ENCODE measurements around the gene RIOK1.
"Not testable (repeated sequence)": the region's sequence is repeated elsewhere in the genome, so short reads cannot be mapped to it uniquely, and the experiment has no call there.

The RIOK1 gene

DNA sequence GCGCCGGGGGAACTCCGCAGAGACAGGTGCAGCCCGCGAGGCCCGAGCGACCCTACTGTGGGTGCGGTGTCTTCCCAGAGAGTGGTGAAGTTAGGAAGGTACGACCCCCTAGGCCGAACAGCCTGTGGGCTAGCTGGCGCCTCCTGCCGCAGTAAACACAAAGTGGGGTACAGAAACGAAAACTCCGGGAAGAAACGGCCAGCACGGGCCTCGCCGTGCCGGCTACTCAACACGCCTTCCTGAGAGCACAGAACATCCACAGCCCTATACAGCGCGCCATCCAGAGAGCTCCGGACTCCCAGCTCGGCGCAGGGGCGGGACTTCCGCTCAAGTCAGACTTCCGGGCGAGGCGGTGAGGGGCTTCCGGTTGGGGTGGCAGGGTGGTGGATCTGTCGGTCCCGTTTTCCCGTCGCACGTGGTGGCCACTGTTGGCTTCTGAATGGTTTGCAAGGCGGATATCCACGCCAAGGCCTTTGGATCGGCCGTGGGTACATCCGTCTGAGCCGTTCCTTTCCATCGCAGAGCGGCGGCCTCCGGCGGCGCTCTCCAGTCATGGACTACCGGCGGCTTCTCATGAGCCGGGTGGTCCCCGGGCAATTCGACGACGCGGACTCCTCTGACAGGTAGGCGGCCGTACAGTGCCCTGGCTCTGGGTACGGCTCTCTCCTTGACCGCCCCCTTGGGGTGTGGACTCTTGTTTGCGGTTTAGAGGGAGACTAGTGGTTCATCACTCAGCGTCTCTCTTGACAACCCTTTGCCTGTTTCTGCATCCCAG is at the start of gene RIOK1, which contains the start of gene CAGE1:
Gene RIOK1, plus strand, starts transcription at position 358 of the 775 bp plus-strand sequence. Its CDS starts 195 bp downstream, at position 553.
Gene CAGE1, minus strand, starts transcription at position 292 of the 775 bp plus-strand sequence. CDS start 2,569 bp downstream, outside the sequence.
- DNase-seq (ENCODE audit: low spot score) = peak; percentile 94

DNA sequence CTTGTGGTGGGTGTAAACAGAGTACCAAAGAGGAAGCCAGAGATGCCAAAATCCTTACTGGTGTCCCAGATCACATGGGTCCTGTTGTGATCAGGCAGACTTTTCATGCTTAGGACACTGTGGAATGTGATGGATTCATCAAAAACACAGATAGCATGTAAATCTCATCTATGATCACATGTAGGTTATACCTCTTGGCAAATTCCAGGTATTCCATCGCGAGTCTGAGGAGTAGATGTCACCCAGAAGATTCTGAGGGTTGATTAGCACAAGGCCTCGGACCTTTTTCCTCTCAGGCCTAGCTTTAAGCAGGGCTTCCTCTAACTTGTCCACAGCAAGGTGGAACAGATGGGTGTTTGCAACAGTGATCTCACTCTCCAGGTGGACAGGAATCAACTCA is 48.3 kb upstream of the RIOK1 start:
- no peak for DNase-seq (ENCODE audit: low spot score)

DNA sequence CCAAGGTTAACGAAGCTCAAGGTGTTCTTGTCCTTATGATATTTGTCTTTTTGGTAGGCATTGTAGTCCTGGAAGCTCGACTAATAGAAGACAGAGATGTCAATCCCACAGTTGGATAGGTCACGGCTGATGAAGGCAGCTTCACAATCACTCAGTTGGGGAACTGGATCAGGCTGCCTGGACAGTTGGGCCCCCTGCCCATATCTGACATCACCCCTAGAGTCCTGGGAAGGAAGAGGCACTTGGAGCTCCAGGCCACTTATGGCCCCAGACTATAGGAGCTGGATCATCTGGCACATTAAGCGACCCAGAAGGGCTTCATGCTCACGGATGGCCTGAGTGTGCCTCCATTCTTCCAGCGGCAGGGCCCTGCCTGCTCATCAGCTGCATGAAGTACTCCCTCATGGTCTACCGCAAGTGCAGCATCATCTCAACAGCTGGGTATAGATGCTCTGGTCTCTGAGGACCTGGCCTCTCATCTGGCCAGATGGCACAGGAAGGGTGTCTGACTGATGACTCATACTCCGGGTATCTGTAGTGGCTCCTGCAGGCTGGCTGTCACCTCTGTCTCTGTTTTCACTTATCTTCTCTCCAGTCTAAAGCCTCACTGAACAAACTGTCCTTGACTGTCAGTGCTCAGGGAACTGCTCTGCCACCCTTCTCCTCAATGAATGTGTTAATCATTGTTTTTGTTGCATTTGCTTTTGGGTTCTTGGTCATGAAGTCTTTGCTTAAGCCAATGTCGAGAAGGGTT is 47.4 kb upstream of the RIOK1 start:
- no peak for DNase-seq (ENCODE audit: low spot score)

DNA sequence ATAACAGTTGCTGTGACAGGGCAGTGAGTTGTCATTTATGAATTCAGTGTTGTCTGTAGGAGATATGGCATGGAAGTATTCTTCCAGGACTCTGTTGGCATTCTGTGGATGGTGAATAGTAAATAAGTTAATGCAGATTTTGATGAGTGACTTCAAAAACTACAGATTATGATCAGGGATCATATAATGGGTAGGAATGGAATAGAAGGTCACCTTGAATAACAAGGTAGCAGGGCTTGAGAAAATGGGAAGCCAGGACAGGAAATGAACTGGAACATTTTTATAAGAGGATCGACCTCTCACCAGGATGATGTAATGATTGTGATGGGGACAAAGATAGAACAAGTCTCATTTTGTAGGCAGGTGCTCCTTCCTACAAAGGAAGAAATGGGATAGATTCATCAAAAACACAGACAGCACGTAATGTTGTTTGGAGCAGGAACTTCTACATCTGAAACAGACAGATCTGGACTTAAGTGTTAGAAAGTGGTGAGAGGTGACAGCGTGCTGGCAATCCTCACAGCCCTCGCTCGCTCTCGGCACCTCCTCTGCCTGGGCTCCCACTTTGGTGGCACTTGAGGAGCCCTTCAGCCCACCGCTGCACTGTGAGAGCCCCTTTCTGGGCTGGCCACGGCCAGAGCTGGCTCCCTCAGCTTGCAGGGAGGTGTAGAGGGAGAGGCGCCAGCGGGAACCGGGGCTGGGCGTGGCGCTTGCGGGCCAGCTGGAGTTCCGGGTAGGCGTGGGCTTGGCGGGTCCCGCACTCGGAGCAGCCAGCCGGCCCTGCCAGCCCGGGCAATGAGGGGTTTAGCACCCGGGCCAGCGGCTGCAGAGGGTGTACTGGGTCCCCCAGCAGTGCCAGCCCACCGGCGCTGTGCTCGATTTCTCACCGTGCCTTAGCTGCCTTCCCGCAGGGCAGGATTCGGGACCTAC is 45.8 kb upstream of the RIOK1 start:
- no peak for DNase-seq (ENCODE audit: low spot score)

DNA sequence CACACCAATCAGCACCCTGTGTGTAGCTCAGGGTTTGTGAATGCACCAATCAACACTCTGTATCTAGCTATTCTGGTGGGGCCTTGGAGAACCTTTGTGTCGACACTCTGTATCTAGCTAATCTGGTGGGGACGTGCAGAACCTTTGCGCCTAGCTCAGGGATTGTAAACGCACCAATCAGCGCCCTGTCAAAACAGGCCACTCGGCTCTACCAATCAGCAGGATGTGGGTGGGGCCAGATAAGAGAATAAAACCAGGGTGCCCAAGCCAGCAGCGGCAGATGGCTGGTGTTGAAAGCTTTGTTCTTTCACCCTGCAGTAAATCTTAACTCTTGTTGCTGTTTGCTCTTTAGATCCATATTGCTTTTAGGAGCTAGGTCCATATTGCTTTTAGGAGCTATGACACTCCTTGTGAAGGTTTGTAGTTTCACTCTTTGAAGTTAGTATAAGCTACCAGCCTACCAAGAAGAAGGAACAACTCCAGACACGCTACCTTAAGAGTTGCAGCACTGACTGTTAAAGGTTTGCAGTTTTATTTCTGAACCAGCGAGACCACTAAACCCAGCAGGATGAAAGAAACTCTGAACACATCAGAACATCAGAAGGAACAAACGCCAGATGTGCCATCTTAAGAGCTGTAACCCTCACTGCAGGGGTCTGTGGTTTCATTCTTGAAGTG is 44.7 kb upstream of the RIOK1 start:
- not testable (repeated sequence) for DNase-seq (ENCODE audit: low spot score)

DNA sequence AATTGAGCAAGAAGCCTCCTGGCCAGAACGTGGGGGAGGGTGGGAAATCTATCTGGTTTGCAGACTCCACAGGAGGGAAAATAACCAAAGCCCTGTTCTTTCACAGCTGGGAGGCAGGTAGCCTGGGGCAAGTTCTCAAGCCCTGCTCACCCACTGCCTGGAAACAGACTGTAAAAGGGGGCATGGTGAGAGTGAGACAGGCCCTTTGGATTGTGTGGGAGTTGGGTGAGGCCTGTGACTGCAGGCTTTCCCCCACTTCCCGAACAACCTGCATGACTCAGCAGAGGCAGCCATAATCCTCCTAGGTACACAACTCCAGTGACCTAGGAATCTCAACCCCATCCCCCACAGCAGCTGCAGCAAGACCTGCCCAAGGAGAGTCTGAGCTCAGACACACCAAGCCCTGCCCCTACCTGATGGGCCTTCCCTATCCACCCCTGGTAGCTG is 42.0 kb upstream of the RIOK1 start:
- not testable (repeated sequence) for DNase-seq (ENCODE audit: low spot score)

DNA sequence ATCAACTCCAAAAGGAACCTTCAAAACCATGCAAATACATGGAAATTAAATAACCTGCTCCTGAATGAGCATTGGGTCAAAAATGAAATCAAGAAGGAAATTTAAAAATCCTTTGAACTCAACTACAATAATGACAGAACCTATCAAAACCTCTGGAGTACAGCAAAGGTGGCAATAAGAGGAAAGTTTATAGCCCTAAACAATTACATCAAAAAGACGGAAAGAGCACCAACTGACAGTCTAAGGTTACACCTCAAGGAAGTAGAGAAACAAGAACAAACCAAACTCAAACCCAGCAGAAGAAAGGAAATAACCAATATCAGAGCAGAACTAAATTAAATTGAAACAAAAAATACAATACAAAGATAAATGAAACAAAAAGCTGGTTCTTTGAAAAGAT is 39.0 kb upstream of the RIOK1 start:
- not testable (repeated sequence) for DNase-seq (ENCODE audit: low spot score)

DNA sequence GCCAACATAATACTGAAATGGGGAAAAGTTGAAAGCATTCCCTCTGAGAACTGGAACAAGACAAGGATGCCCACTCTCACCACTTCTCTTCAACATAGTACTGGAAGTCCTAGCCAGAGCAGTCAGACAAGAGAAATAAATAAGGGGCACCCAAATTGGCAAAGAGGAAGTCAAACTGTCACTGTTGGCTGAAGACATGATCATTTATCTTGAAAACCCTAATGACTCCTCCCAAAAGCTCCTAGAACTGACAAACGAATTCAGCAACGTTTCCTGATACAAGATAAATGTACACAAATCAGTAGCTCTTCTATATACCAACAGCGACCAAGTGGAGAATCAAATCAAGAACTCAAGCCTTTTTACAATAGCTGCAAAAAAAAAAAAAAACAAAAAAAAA is 37.7 kb upstream of the RIOK1 start:
- not testable (repeated sequence) for DNase-seq (ENCODE audit: low spot score)

DNA sequence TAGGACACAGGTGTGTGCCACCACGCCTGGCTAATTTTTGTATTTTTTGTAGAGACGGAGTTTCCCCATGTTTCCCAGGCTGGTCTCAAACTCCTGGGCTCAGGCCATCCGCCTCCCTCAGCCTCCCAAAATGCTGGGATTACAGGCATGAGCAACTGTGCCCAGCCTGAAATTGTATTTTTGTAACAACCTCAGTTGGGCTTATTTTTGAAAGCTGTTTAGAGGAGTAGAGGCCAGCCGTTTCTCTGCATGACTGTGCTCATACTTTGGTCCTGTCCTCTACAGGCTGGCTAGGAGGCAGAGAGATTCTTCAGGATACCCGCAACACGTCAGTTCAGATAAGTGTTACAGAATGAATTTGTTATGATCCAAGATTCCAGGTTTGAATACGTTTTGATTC is 22.2 kb upstream of the RIOK1 start:
- no peak for DNase-seq (ENCODE audit: low spot score)

DNA sequence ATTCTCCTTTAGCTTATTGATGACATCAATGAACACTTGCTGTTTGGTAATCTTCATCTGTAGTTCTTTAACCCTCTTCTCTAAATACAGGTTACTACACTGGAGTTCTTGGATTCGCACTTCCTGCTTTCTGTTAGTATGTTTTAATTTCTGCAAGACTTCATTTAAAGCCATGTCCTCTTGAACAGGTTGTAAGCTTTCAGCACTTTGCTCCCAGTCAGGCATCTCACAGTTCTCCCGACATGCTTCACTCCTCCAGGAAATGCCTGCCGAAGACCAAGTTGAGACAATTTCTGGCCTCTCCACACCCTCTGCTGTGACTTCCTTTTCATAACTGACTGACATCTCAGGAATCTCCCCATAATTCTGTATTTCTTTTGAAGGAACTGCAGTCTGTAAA is 15.9 kb upstream of the RIOK1 start:
- no peak for DNase-seq (ENCODE audit: low spot score)

DNA sequence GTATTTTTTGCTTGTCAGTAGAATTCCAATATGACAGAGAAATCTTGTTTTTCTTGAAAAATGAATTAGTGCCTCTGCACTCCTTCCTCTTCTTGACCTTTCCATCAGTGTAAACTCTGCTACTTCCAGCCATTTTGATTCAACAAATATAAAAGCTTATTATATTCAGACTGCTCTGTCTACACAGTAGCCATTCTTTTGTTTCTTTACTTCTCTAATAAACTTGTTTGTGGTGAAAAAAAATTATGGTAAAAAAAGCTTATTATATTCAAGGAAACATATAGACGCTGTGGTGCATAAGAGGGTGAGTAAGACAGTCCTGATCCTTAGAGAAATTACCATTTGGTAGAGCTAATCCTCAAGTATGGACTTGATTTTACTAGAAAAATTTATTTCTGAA is 11.6 kb upstream of the RIOK1 start:
- DNase-seq (ENCODE audit: low spot score) = no peak

DNA sequence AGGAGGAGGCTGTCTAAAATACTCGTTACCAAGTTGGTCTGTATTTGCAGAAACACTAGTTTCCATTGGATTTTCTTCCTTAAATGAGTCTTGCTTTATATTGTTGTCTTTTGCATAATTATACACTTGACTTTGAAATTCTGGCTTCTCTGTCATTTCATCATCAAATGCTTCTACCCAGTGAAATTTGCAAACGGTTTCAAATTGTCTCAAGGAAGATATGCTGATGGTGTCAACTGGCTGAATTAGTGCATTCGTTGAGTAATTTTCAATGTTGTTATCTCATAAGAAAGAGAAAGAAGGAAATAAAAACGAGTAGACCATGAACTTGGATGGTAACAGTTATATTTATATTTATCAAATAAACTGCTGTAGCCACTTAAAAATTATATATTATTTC is 10.9 kb upstream of the RIOK1 start:
- no peak for DNase-seq (ENCODE audit: low spot score)

DNA sequence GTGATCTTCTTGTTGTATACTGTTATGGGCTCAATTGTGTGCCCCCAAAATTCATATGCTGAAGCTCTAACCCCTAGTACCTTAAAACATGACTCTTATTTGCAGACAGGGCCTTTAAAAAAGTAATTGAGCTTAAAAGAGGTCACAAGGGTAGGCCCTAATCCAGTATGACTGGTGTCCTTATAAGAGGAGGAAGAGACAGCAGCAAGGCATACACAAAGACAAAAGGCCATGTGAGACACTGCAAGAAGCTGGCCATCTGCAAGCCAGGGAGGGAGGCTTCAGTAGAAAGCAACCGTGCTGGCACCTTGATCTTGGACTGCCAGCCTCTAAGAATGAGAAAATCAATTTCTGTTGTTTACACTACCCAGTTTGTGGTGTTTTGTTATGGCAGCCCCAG is 8.5 kb upstream of the RIOK1 start:
- no peak for DNase-seq (ENCODE audit: low spot score)

DNA sequence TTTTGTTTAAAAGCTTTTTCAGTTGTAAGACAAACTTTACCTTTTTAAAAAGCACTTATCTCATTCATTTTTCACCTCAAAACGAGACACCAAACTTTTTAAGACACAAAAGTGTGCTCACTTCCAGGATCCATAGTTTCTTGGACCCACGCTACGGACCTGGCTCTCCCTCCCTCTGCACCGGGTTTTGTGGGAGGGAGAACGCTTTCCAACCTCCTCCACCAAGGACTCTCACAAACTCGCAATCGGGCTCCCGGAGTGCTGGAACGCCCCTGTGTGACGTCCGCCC is 502 bp upstream of the RIOK1 start:
- no peak for DNase-seq (ENCODE audit: low spot score)

DNA sequence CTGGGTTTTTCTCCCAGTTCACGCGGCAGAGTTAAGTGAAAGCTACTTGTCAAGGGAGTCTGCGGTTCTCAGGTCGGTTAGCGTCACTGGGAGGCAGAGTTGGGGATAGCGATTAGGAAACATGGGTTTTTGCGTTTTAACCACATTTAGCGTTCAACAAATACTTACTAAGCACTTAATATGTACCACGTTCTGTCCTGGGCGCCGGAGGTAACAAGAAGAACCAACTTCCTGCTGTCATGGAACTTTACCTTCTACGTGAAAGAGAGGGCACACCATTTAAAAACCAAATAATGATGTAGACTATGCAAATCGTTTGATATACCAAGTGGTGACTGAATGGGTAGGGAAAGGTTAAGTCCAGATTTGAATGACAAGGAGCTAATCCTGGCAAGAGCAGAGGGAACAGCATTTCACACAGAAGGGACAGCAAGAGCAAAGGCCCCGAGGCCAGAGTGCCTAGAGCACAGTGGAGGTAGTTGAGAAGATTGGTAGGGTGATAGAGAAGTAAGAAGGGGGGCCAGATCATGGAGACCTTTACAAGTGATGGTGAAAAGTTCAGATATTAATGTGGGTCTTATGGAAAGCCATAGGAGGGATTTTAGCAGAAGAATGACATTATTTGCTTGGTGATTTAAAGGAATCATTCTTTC is 744 bp downstream of the RIOK1 start:
- DNase-seq (ENCODE audit: low spot score) = no peak

DNA sequence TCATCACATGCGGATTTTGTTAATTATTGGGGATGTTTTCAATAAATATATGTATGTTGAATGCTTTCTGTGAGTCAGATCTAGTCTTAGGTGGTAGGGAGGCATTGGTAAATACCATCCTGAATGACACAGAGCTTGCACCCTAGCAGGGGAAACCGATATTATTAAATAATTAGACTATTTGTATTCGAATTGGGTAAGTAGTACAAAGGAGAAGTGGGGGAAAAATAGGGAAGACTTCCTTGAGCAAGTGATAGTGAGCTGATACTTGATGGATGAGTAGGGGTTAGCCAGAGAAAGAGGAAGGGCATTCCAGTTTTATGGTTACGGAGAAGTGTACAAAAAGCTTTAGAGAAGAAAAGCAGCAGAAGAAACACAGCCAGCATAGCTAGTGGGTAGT is 1.5 kb downstream of the RIOK1 start:
- no peak for DNase-seq (ENCODE audit: low spot score)

DNA sequence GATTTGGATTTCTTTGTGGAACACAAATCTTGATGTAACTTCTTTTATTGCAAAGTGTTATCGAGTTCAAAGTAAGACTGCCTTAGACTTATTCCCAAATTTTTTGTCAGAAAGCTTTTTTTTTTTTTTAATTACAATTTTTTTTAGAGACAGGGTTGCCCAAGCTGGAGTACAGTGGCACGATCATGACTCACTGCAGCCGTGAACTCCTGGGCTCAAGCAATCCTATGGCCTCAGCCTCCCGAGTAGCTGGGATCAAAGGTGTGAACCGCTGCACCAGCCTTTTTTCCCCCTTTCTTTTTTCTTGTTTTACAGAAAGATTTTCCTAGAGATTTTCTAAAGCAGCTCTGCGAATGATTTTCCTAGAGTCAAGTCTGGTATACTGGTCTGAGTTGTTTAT is 2.8 kb downstream of the RIOK1 start:
- no peak for DNase-seq (ENCODE audit: low spot score)

DNA sequence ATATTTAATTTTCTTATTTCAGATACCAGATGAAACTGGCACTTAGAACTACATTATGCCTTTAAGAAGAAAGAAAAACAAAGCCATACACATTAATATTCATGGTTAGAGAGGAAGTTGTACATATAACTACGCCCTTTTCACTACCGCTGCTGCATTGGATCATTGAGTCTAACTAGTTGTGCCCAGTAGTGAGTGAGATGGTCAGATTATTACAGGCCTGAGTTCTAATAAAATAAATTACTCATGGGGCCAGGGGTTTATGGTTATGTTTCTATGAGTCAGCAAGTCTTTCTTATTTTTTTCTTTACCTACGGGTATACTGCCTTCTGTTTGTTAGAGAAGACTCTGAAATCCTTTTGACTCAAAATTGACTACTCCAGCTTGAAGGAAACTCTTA is 11.5 kb downstream of the RIOK1 start:
- DNase-seq (ENCODE audit: low spot score) = no peak

DNA sequence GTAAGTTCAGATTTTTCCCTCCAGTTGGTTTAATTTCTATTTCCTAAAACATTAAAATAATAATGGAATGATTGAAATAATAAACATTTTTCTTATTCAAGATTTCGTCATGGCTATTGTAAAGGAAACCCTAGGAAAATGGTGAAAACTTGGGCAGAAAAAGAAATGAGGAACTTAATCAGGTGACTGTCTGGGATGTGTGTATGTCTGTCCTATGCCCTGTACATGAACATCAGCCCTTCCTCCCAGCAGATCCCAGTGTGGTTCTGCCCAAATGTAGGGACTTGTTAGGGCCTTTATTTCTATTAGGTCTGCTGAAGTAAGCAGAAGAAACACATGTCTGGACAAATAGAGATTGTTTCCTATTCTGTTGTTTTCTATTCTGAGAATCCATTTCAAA is 13.1 kb downstream of the RIOK1 start:
- DNase-seq (ENCODE audit: low spot score) = peak; percentile 58

DNA sequence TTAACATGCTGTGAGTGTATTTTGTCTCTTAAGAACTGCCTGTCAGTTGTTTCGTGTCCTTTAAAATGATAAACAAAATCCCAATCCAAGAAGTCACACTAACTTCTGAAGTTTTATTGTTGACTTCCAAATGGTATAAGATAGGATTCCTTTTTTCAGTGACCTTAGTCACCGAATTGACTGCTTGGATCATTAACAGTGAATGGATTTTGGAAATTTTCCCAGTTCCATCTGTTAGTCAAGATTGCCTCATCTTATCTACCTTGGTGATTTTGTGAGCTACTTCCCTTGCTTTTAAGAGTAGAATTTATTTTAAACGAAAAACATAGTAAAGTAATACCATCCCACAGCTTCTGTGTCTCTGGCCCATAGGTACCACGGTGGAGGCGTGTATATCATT is 14.9 kb downstream of the RIOK1 start:
- no peak for DNase-seq (ENCODE audit: low spot score)

DNA sequence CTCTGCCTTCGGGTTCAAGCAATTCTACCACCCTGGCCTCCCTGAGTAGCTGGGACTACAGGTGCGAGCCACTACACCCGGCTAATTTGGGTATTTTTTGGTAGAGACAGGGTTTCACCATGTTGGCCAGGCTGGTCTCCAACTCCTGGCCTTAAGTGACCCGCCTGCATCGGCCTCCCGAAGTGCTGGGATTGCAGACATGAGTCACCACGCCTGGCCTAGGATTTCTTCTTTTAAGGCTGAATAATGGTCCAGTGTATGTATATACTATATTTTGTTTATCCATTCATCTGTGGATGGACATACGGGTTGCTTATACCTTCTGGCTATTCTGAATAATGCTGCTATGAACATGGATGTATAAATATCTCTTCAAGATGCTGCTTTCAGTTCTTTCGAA is 17.1 kb downstream of the RIOK1 start:
- no peak for DNase-seq (ENCODE audit: low spot score)

Data from pons (tissue), 1 donor.